IgD-negative memory B cell (primary cell): ENCODE data around the gene GAGE10. TPM values are rescaled to one million over a fixed set of nuclear protein-coding genes. Genes with fewer than 3 reads are reported as not detected.
"Not testable (repeated sequence)": the region's sequence is repeated elsewhere in the genome, so short reads cannot be mapped to it uniquely, and the experiment has no call there.

ENCODE experiments used
- H3K27ac Mint-ChIP-seq, 3 donors: one replicate each; pipeline ENCODE4 v1.8.0; 2020 to 2022; ENCODE audit warnings: mild to moderate bottlenecking in 3 of 3, mixed read lengths in 3 of 3, moderate library complexity in 1 of 3
- H3K27me3 Mint-ChIP-seq: one replicate; pipeline ENCODE4 v1.8.0; 2021; ENCODE audit warnings: mixed read lengths
- H3K36me3 Mint-ChIP-seq: one replicate; pipeline ENCODE4 v1.8.0; 2020; ENCODE audit warnings: mild to moderate bottlenecking, mixed read lengths
- H3K4me1 Mint-ChIP-seq, 3 donors: one replicate each; pipeline ENCODE4 v1.8.0; 2020 to 2022; ENCODE audit warnings: mixed read lengths in 3 of 3, mild to moderate bottlenecking in 1 of 3
- H3K4me3 Mint-ChIP-seq, 4 donors: one replicate each; pipeline ENCODE4 v1.8.0; 2020 to 2022; ENCODE audit warnings: mild to moderate bottlenecking in 4 of 4, mixed read lengths in 4 of 4, moderate library complexity in 3 of 4
- H3K9me3 Mint-ChIP-seq, 3 donors: one replicate each; pipeline ENCODE4 v1.8.0; 2020 to 2021; ENCODE audit warnings: mixed read lengths in 3 of 3, mild to moderate bottlenecking in 1 of 3
- polyA plus RNA-seq: library from polyadenylated mRNA; unstranded; fragments of 300-500 nt; fragmentation: Illumina TruSeq; gene quantifications from one replicate; pipeline ENCODE4 v1.2.3, GENCODE V29; 2021

The GAGE10 gene
- polyA plus RNA-seq, 1 donor from 2014 or later: not detected

DNA sequence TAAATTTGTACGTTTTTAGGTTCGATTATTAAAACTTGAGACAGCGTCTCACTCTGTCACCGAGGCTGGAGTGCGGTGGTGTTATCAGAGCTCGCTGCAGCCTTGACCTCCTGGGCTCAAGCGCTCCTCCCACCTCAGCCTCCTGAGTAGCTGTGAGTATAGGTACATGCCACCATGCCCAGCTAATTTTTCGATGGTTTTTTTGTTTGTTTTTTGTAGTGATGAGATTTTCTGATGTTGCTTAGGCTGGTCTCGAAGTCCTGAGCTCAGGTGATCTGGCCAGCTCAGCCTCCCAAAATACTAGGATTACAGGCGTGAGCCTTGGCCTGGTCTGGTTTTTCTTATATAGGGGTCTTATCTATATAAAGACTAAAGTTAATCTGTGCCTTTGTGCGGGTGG is 27.0 kb downstream of the GAGE10 start:
- H3K9me3 Mint-ChIP-seq, H3K4me3 Mint-ChIP-seq, H3K36me3 Mint-ChIP-seq, H3K4me1 Mint-ChIP-seq, H3K27ac Mint-ChIP-seq, H3K27me3 Mint-ChIP-seq: not testable (repeated sequence)

DNA sequence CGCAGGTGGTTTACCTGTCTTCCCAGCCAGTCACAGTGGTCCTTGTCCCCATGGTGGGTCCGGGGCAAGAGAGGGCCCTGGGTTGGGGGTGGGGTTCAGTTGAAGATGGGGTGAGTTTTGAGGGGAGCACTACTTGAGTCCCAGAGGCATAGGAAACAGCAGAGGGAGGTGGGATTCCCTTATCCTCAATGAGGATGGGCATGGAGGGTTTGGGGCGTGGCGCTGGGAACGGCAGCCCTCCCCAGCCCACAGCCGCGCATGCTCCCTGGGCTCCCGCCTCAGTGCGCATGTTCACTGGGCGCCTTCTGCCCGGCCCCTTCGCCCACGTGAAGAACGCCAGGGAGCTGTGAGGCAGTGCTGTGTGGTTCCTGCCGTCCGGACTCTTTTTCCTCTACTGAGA is 27.8 kb downstream of the GAGE10 start, which contains the start of gene GAGE13:
Gene GAGE13 (plus strand): TSS at position 301 of the 400 bp plus-strand sequence. CDS start 1,156 bp downstream, outside the sequence.
- H3K4me3 Mint-ChIP-seq, H3K4me1 Mint-ChIP-seq, H3K9me3 Mint-ChIP-seq, H3K27me3 Mint-ChIP-seq, H3K27ac Mint-ChIP-seq, H3K36me3 Mint-ChIP-seq: not testable (repeated sequence)

DNA sequence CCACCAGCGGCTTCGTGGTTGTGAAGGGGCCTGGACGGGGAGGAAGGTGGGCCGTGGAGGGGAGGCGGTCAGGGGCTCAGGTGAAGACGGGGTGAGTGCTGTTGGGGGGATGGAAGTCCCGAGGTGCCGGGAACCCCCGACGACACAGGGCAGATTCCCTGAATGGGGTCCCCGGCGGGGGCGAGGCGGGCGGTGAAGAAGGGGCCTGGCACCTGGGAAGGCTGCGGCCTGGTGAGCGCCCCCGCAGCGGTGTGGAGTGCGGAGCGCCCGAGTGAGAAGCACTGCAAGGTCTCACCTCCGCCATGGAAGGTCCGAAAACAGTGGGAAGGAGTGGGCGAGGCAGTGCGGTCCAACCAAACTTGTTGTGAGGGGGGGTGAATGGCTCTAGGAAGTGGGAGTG is 28.4 kb downstream of the GAGE10 start:
- H3K27ac Mint-ChIP-seq, H3K9me3 Mint-ChIP-seq, H3K4me3 Mint-ChIP-seq, H3K36me3 Mint-ChIP-seq, H3K4me1 Mint-ChIP-seq, H3K27me3 Mint-ChIP-seq: not testable (repeated sequence)

DNA sequence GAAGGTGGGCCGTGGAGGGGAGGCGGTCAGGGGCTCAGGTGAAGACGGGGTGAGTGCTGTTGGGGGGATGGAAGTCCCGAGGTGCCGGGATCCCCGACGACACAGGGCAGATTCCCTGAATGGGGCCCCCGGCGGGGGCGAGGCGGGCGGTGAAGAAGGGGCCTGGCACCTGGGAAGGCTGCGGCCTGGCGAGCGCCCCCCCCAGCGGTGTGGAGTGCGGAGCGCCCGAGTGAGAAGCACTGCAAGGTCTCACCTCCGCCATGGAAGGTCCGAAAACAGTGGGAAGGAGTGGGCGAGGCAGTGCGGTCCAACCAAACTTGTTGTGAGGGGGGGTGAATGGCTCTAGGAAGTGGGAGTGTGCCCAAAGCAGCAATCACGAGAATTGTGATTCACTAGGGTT is 38.0 kb downstream of the GAGE10 start:
- not testable (repeated sequence) for H3K27ac Mint-ChIP-seq, H3K9me3 Mint-ChIP-seq

DNA sequence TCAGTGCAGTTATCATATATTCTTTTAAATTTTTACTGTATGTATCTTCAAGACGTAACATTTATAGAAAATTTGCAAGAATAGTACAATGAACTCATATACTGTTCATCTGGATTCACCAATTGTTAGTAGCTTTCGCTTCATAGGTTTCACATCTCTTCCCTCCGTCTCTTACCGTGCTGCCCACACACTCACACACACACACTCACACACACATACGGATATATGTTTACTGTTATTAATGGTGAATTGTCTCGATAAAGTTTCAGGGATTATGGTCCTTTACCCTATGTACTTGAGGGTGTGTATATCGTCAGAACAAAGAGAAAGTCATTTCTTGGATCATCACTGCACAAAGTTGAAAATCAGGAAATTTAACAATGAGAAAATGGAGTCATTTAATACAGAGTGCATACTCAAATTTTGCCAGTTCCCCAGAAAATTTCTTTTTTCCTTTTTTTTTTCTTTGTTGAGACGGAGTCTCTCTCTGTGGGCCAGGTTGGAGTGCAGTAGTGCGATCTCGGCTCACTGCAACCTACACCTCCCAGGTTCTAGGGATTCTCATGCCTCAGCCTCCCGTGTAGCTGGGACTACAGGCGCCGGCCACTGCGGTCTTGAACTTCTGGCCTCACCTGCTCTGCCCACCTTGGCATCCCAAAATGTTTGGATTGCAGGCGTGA is 41.2 kb downstream of the GAGE10 start:
- not testable (repeated sequence) for H3K9me3 Mint-ChIP-seq, H3K4me3 Mint-ChIP-seq, H3K36me3 Mint-ChIP-seq, H3K27me3 Mint-ChIP-seq, H3K4me1 Mint-ChIP-seq, H3K27ac Mint-ChIP-seq

More for the DNA sequence above, 38.0 kb downstream of the GAGE10 start:
- H3K27me3 Mint-ChIP-seq, H3K4me3 Mint-ChIP-seq, H3K36me3 Mint-ChIP-seq, H3K4me1 Mint-ChIP-seq: not testable (repeated sequence)

DNA sequence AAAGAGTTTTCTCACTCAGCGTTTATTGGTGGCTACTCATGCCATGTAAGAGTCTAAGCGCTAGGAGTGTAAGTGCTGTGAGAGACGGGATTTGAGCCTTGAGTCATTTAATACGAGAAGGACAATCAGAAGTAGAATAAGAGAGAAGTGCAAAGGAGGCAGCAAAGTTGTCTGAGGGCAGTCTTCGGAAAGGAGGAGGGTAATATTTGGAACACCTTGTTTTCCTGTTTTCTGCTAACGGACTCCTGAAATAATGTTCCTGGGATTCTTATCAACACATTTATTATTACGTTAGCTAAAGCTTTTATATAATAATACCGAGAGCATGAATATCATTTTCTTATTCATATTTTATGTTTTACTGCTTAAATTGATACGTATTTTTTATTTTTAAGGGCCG is 42.0 kb downstream of the GAGE10 start:
- not testable (repeated sequence) for H3K9me3 Mint-ChIP-seq, H3K36me3 Mint-ChIP-seq, H3K27me3 Mint-ChIP-seq, H3K4me3 Mint-ChIP-seq, H3K4me1 Mint-ChIP-seq, H3K27ac Mint-ChIP-seq

DNA sequence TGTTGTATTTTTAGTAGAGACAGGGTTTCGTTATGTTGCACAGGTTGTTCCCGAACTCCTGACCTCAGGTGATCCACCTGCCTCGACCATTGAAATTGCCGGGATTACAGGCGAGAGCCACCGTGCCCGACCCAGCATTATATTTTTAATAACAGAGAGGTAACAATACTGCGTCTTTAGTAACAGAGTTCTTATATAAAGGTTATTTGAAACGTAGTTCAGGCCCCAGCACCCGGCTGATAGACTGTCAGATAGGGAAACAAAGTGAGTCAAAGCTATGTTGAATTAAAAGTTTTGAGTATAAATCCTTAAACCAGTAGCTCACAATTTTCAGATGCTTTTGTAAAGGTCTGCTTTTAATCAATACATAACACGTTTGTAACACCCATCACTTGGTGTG is 42.7 kb downstream of the GAGE10 start:
- not testable (repeated sequence) for H3K27ac Mint-ChIP-seq, H3K4me1 Mint-ChIP-seq, H3K9me3 Mint-ChIP-seq, H3K36me3 Mint-ChIP-seq, H3K4me3 Mint-ChIP-seq, H3K27me3 Mint-ChIP-seq

Other genes with a start within 250 kb of the GAGE10 start
- 1.2 TPM for gene CCDC120, start 244.6 kb upstream of the GAGE10 start, polyA plus RNA-seq
- gene PRAF2, start 229.6 kb upstream of the GAGE10 start, polyA plus RNA-seq: 37.6 TPM
- gene WDR45, start 223.8 kb upstream of the GAGE10 start, polyA plus RNA-seq: 58.3 TPM
- gene GPKOW, start 179.9 kb upstream of the GAGE10 start, polyA plus RNA-seq: 27.3 TPM
- gene MAGIX, start 140.9 kb upstream of the GAGE10 start, polyA plus RNA-seq: 0.49 TPM
- 292 TPM for gene PLP2, start 131.7 kb upstream of the GAGE10 start, polyA plus RNA-seq
- 9.5 TPM for gene PRICKLE3, start 117.3 kb upstream of the GAGE10 start, polyA plus RNA-seq
- gene SYP, start 103.5 kb upstream of the GAGE10 start, polyA plus RNA-seq: 1.1 TPM
- not detected for gene CACNA1F, start 70.3 kb upstream of the GAGE10 start, polyA plus RNA-seq
- gene CCDC22, start 68.2 kb upstream of the GAGE10 start, polyA plus RNA-seq: 24.3 TPM
- gene FOXP3, start 38.9 kb upstream of the GAGE10 start, polyA plus RNA-seq: 0.09 TPM
- 3.1 TPM for gene PPP1R3F, start 33.9 kb upstream of the GAGE10 start, polyA plus RNA-seq
- gene GAGE12J, start 18.4 kb downstream of the GAGE10 start, polyA plus RNA-seq: not detected
- gene GAGE13, start 27.9 kb downstream of the GAGE10 start, polyA plus RNA-seq: not detected
- gene GAGE12C, start 228.5 kb downstream of the GAGE10 start, polyA plus RNA-seq: not detected
- gene GAGE12D, start 238.1 kb downstream of the GAGE10 start, polyA plus RNA-seq: not detected
- gene GAGE12E, start 247.6 kb downstream of the GAGE10 start, polyA plus RNA-seq: not detected